Type B pancreatic cell (in vitro differentiated cells): ENCODE data around the gene PRSS21. TPM values are rescaled to one million over a fixed set of nuclear protein-coding genes. Genes with fewer than 3 reads are reported as not detected.

Experiments
- DNase-seq: peaks from one replicate; pipeline ENCODE4 v3.0.0; 2021; ENCODE audit warnings: mixed read lengths; ENCODE audit not compliant: unreplicated experiment; ENCODE audit errors: extremely low spot score
- H3K27ac Mint-ChIP-seq: 2 replicates; pipeline ENCODE4 v1.8.0; 2021; ENCODE audit warnings: mild to moderate bottlenecking, mixed read lengths
- H3K27me3 Mint-ChIP-seq: 2 replicates; pipeline ENCODE4 v1.8.0; 2021; ENCODE audit warnings: mixed read lengths
- H3K36me3 Mint-ChIP-seq: 2 replicates; pipeline ENCODE4 v1.8.0; 2021; ENCODE audit warnings: mixed read lengths
- H3K4me1 Mint-ChIP-seq: one replicate; pipeline ENCODE4 v1.8.0; 2021; ENCODE audit warnings: mixed read lengths; ENCODE audit not compliant: unreplicated experiment
- H3K4me3 Mint-ChIP-seq: 2 replicates; pipeline ENCODE4 v1.8.0; 2021; ENCODE audit warnings: mild to moderate bottlenecking, mixed read lengths
- H3K9me3 Mint-ChIP-seq: 2 replicates; pipeline ENCODE4 v1.8.0; 2021; ENCODE audit warnings: mixed read lengths
- CTCF ChIP-seq: fragments of 200-600 bp; sonication (generic); conservative IDR thresholded peaks from 2 replicates; pipeline ENCODE4 v1.5.0; 2021; ENCODE audit warnings: antibody characterized with exemption, mild to moderate bottlenecking
- total RNA-seq: library from RNA; stranded (reverse); gene quantifications from 2 replicates; pipeline ENCODE4 v1.2.1, GENCODE V29; 2021; ENCODE audit warnings: low replicate concordance

Gene PRSS21
- total RNA-seq, 1 donor from 2014 or later: not detected

DNA sequence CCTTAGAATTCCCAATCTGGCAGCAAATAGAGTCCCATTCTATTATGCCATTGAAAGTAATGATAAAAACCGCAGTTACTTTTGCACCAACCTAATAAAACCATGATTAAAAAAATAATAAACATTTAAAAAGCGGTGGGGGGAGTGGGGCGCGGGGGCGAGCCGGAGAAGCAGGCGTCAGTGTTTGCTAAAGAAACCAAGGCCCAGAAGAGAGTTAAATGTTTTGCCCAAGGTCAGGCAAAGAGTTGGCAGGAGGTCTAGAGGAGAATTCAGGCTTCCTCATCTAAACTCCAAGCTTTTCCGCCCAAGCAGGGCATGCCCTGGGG is 50.6 kb downstream of the PRSS21 start:
- peak overlapping the region; percentile 87 for H3K27ac Mint-ChIP-seq
- no peak for TF ChIP-seq CTCF
- H3K36me3 Mint-ChIP-seq: no peaks in the 10 kb centered on the region
- no peak for DNase-seq
- no peaks in the 10 kb centered on the region for H3K9me3 Mint-ChIP-seq
- peak overlapping the region; percentile 90 for H3K4me3 Mint-ChIP-seq
- peaks cover 47% of the 10 kb centered on the region for H3K27me3 Mint-ChIP-seq
- no peaks in the 10 kb centered on the region for H3K4me1 Mint-ChIP-seq

- peak; percentile 97 for DNase-seq
- peak overlapping the region; percentile 87 for H3K27ac Mint-ChIP-seq
- H3K9me3 Mint-ChIP-seq: no peaks in the 10 kb centered on the region
- no peaks in the 10 kb centered on the region for H3K4me1 Mint-ChIP-seq
- H3K36me3 Mint-ChIP-seq: no peaks in the 10 kb centered on the region
- H3K4me3 Mint-ChIP-seq: peak overlapping the region; percentile 90
- TF ChIP-seq CTCF: peak; percentile 100
- peaks cover 51% of the 10 kb centered on the region for H3K27me3 Mint-ChIP-seq
Observed at GRCh38 chr16:2867987-2868789, 51.2 kb downstream of the PRSS21 start.

Other genes starting within 250 kb of the PRSS21 start
- gene KCTD5, start 134.7 kb upstream of the PRSS21 start, total RNA-seq: 25.1 and 30.5 TPM in 2 replicates
- gene PRSS27, start 97.0 kb upstream of the PRSS21 start, total RNA-seq: 19.0 and 24.6 TPM in 2 replicates
- gene SRRM2, start 64.6 kb upstream of the PRSS21 start, total RNA-seq: 620 and 749 TPM in 2 replicates
- 237 and 243 TPM in 2 replicates for gene ELOB, start 40.0 kb upstream of the PRSS21 start, total RNA-seq
- 0.39 and 2.4 TPM in 2 replicates for gene PRSS33, start 29.7 kb upstream of the PRSS21 start, total RNA-seq
- not detected in 2 replicates for gene PRSS41, start 18.8 kb upstream of the PRSS21 start, total RNA-seq
- gene ZG16B, start 13.1 kb downstream of the PRSS21 start, total RNA-seq: 1.5 and 1.7 TPM in 2 replicates
- 42.5 and 56.8 TPM in 2 replicates for gene PRSS22, start 40.9 kb downstream of the PRSS21 start, total RNA-seq
- 43.1 and 45.9 TPM in 2 replicates for gene FLYWCH2, start 66.0 kb downstream of the PRSS21 start, total RNA-seq
- 17.8 and 28.6 TPM in 2 replicates for gene FLYWCH1, start 94.7 kb downstream of the PRSS21 start, total RNA-seq
- 4.5 and 7.7 TPM in 2 replicates for gene KREMEN2, start 147.0 kb downstream of the PRSS21 start, total RNA-seq
- 18.1 and 23.8 TPM in 2 replicates for gene PAQR4, start 152.1 kb downstream of the PRSS21 start, total RNA-seq
- gene PKMYT1, start 163.2 kb downstream of the PRSS21 start, total RNA-seq: 25.1 and 42.3 TPM in 2 replicates
- gene CLDN9, start 195.7 kb downstream of the PRSS21 start, total RNA-seq: 0.99 and 3.4 TPM in 2 replicates
- gene CLDN6, start 200.9 kb downstream of the PRSS21 start, total RNA-seq: 98.9 and 243 TPM in 2 replicates
- 24.0 and 55.5 TPM in 2 replicates for gene TNFRSF12A, start 203.1 kb downstream of the PRSS21 start, total RNA-seq
- gene HCFC1R1, start 206.7 kb downstream of the PRSS21 start, total RNA-seq: 34.8 and 49.4 TPM in 2 replicates
- 40.1 and 50.7 TPM in 2 replicates for gene THOC6, start 206.8 kb downstream of the PRSS21 start, total RNA-seq
- 15.2 and 28.6 TPM in 2 replicates for gene BICDL2, start 219.7 kb downstream of the PRSS21 start, total RNA-seq
- 0.14 TPM in 2 replicates for gene MMP25, start 229.3 kb downstream of the PRSS21 start, total RNA-seq
- 12.7 and 44.1 TPM in 2 replicates for gene IL32, start 248.4 kb downstream of the PRSS21 start, total RNA-seq